ENCODE results near the gene ZNF655.

The ZNF655 gene

GRCh38 chr7:99607548-99607947 is 49.1 kb downstream of the ZNF655 start:
- no peak for DNase-seq

- DNase-seq: no peak
These were observed 56.1 kb downstream of the ZNF655 start for GRCh38 chr7:99614495-99614894.

- no peak for DNase-seq
These were observed 57.5 kb downstream of the ZNF655 start for GRCh38 chr7:99615989-99616358.

- DNase-seq: peak; percentile 97
These were observed 58.1 kb downstream of the ZNF655 start, which contains the start of gene ZSCAN25 for GRCh38 chr7:99616359-99617191. Gene ZSCAN25, plus strand, starts transcription at chr7:99616946. Its CDS starts 2,661 bp downstream, at chr7:99619607.

GRCh38 chr7:99617192-99617781 is 58.8 kb downstream of the ZNF655 start:
- DNase-seq: no peak

GRCh38 chr7:99618726-99619125 is 60.3 kb downstream of the ZNF655 start:
- no peak for DNase-seq

GRCh38 chr7:99619571-99620130 is 61.2 kb downstream of the ZNF655 start:
- DNase-seq: no peak

- DNase-seq: no peak
These were observed 62.8 kb downstream of the ZNF655 start for GRCh38 chr7:99621271-99621670.

GRCh38 chr7:99622596-99622995 is 64.2 kb downstream of the ZNF655 start:
- no peak for DNase-seq

- no peak for DNase-seq
These were observed 64.8 kb downstream of the ZNF655 start for GRCh38 chr7:99623091-99623693.

- no peak for DNase-seq
These were observed 65.4 kb downstream of the ZNF655 start for GRCh38 chr7:99623702-99624447.

- no peak for DNase-seq
These were observed 66.0 kb downstream of the ZNF655 start for GRCh38 chr7:99624484-99624883.

GRCh38 chr7:99625321-99625720 is 66.9 kb downstream of the ZNF655 start:
- no peak for DNase-seq

- DNase-seq: no peak
These were observed 67.5 kb downstream of the ZNF655 start for GRCh38 chr7:99625961-99626360.
